Muscle layer of duodenum (tissue), 2 donors: Measurements from ENCODE around the gene ZNF367.
"Not testable (repeated sequence)": the region's sequence is repeated elsewhere in the genome, so short reads cannot be mapped to it uniquely, and the experiment has no call there.

Source experiments
- H3K27ac ChIP-seq: one replicate; pipeline ENCODE4 v1.7.0; 2013; ENCODE audit warnings: mild to moderate bottlenecking, low read length
- H3K27me3 ChIP-seq: one replicate; pipeline ENCODE4 v1.7.0; 2013; ENCODE audit warnings: low read depth, mild to moderate bottlenecking, control low read depth, low read length
- H3K36me3 ChIP-seq, 2 donors: one replicate each; pipeline ENCODE4 v1.7.0; 2013; ENCODE audit warnings: low read length in 2 of 2, control low read depth in 1 of 2, mild to moderate bottlenecking in 1 of 2; ENCODE audit not compliant: insufficient read depth in 2 of 2, control insufficient read depth in 1 of 2
- H3K4me1 ChIP-seq, 2 donors: one replicate each; pipeline ENCODE4 v1.7.0; 2013; ENCODE audit warnings: low read length in 2 of 2, mild to moderate bottlenecking in 2 of 2, control low read depth in 1 of 2, moderate library complexity in 1 of 2; ENCODE audit not compliant: insufficient read depth in 2 of 2, control insufficient read depth in 1 of 2
- H3K4me3 ChIP-seq, 2 donors: one replicate each; pipeline ENCODE4 v1.7.0; 2013; ENCODE audit warnings: low read length in 2 of 2, low read depth in 1 of 2, mild to moderate bottlenecking in 1 of 2
- H3K9me3 ChIP-seq, 2 donors: one replicate each; pipeline ENCODE4 v1.7.0; 2013; ENCODE audit warnings: low read length in 2 of 2, control low read depth in 1 of 2, mild to moderate bottlenecking in 1 of 2; ENCODE audit not compliant: control insufficient read depth in 1 of 2
- donor health status: healthy.

Gene ZNF367

DNA sequence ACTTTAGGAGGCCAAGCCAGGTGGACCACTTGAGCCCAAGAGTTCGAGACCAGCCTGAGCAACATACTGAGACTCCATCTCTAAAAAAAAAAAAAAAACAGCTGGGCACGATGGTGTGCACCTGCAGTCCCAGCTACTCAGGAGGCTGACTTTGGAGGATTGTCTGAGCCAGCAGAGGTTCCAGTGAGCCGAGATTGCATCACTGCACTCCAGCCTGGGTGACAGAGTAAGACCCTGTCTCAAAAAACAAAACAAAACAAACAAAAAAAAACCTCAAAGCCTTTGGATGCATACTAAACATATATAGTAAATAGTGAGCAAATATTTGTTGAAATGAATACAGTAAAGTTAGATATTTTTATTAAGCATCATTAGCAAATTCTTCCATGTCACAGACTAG, 40.0 kb downstream of the ZNF367 start:
- Histone ChIP-seq H3K4me3 (no peak overlapping the region), H3K27ac (no peak overlapping the region), H3K9me3 (no peaks in the 10 kb centered on the region), H3K27me3 (no peaks in the 10 kb centered on the region), H3K4me1 (peaks cover 6 to 14% of the 10 kb centered on the region in 2 donors), H3K36me3 (peaks cover 0 to 5% of the 10 kb centered on the region in 2 donors)

GRCh38 chr9:96376891-96377874, 41.0 kb downstream of the ZNF367 start:
- no peaks in the 10 kb centered on the region for H3K27me3 ChIP-seq
- no peak overlapping the region for H3K27ac ChIP-seq

DNA sequence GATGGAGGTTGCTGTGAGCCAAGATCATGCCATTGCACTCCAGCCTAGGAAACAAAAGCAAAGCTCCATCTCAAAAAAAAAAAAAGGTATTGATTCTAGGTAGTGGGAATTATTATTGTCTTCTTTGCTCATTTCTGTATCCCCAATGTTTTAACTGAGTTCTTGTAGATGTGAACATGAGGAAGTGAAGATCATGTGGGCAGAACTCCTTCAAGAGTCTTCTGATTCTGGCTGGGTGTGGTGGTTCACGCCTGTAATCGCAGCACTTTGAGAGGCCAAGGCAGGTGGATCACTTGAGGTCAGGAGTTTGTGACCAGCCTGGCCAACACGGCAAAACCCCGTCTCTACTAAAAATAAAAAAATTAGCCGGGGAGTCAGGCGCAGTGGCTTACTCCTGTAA, 42.7 kb downstream of the ZNF367 start:
- H3K36me3 ChIP-seq, H3K27ac ChIP-seq, H3K4me1 ChIP-seq, H3K9me3 ChIP-seq, H3K27me3 ChIP-seq, H3K4me3 ChIP-seq: not testable (repeated sequence)

More at GRCh38 chr9:96376891-96377874, 41.0 kb downstream of the ZNF367 start:
- H3K4me1 ChIP-seq: peaks cover 6 to 9% of the 10 kb centered on the region in 2 donors
- H3K4me3 ChIP-seq: no peak overlapping the region
- no peaks in the 10 kb centered on the region for H3K9me3 ChIP-seq
- H3K36me3 ChIP-seq: peaks cover 0 to 5% of the 10 kb centered on the region in 2 donors

- H3K36me3 ChIP-seq: peaks cover 0 to 5% of the 10 kb centered on the region in 2 donors
- no peaks in the 10 kb centered on the region for H3K4me1 ChIP-seq
- no peak overlapping the region for H3K27ac ChIP-seq
- H3K27me3 ChIP-seq: no peaks in the 10 kb centered on the region
- no peak overlapping the region for H3K4me3 ChIP-seq
- H3K9me3 ChIP-seq: no peaks in the 10 kb centered on the region
Observed at GRCh38 chr9:96367943-96368342, 50.2 kb downstream of the ZNF367 start.

DNA sequence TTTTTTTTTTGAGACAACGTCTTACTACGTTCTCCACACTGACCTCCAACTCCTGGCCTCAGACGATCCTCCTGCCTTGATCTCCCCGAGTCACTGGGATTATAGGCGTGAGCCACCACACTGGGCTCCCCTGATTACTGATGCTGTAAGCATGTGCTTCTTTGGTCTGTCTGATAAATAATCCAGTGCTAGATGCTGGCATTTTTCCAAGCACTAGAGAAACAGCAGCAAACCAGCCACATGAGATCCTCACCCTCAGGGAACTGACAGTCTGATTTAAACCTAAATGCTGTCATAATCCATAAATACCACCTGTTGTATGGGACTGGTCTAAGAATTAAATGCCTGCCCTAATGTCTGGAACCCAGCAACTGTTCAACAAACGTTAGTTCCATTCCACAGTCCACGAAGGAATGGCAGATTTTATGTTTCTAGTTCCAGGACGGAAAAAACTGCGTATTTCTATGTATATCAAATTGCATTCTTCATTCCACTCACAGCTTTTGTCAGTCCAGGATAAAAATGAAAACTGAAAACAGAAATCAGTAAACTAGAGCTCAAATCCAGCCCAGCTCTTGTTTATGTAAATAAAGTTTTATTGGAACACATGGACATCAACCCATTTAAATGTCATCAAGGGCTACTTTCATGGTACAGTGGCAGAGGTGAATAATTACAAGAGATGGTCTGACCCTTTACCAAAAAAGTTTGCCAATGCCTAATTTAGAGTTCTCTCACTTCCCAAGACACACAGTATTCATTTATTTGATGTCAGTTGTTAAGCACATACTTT, 54.8 kb downstream of the ZNF367 start:
- peaks cover 3 to 16% of the 10 kb centered on the region in 2 donors for H3K36me3 ChIP-seq
- H3K4me1 ChIP-seq: no peaks in the 10 kb centered on the region
- H3K9me3 ChIP-seq: no peaks in the 10 kb centered on the region
- no peak overlapping the region for H3K4me3 ChIP-seq
- H3K27ac ChIP-seq: no peak overlapping the region
- no peaks in the 10 kb centered on the region for H3K27me3 ChIP-seq

DNA sequence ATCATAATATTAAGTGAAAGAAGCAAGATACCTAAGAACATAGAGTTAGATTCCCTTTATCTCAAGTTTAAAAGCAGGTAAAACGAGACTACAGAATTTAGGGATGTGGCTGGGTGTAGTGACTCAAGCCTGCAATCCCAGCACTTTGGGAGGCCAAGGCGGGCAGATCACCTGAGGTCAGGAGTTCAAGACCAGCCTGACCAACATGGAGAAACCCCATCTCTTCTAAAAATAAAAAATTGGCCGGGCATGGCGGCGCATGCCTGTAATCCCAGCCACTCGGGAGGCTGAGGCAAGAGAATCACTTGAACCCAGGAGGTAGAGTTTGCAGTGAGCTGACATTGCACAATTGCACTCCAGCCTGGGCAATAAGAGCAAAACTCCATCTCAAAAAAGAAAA, 56.1 kb downstream of the ZNF367 start:
- not testable (repeated sequence) for H3K27ac ChIP-seq, H3K4me3 ChIP-seq
- peaks cover 3 to 16% of the 10 kb centered on the region in 2 donors for H3K36me3 ChIP-seq

GRCh38 chr9:96361668-96362067, 56.5 kb downstream of the ZNF367 start:
- Histone ChIP-seq H3K4me3 (no peak overlapping the region), H3K9me3 (no peaks in the 10 kb centered on the region), H3K27me3 (no peaks in the 10 kb centered on the region), H3K4me1 (no peaks in the 10 kb centered on the region), H3K36me3 (peaks cover 3 to 17% of the 10 kb centered on the region in 2 donors), H3K27ac (no peak overlapping the region)

More for the DNA sequence above, 56.1 kb downstream of the ZNF367 start:
- not testable (repeated sequence) for H3K27me3 ChIP-seq, H3K4me1 ChIP-seq, H3K9me3 ChIP-seq

GRCh38 chr9:96360976-96361375, 57.2 kb downstream of the ZNF367 start:
- no peak overlapping the region for H3K4me3 ChIP-seq
- no peak overlapping the region for H3K27ac ChIP-seq
- H3K4me1 ChIP-seq: no peaks in the 10 kb centered on the region
- no peaks in the 10 kb centered on the region for H3K27me3 ChIP-seq
- no peaks in the 10 kb centered on the region for H3K9me3 ChIP-seq
- H3K36me3 ChIP-seq: peaks cover 3 to 22% of the 10 kb centered on the region in 2 donors

GRCh38 chr9:96360523-96360922, 57.6 kb downstream of the ZNF367 start:
- H3K4me1 ChIP-seq, H3K27ac ChIP-seq, H3K27me3 ChIP-seq, H3K9me3 ChIP-seq, H3K4me3 ChIP-seq: not testable (repeated sequence)
- H3K36me3 ChIP-seq: peaks cover 3 to 24% of the 10 kb centered on the region in 2 donors

DNA sequence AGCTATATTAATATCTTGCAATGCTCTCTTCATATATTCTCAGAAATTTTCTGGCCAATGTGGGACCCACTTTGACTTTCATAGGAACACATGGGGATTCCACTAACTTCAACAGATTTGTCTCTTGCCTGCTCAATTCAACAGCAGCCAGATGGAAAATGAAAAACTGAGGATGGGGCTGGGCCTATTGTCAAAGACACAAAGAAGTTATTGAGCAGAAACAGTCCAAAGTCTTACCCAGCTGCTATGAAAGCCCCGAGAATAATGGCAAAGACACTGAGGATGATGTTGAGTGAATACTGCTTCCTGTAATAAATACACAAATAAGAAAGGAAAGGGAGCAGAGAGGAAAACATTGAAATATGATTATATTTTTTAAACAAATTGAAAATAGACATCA, 67.3 kb downstream of the ZNF367 start:
- Histone ChIP-seq H3K27ac (no peak overlapping the region), H3K4me1 (peaks cover 0 to 9% of the 10 kb centered on the region in 2 donors), H3K4me3 (no peak overlapping the region), H3K36me3 (peaks cover 6 to 18% of the 10 kb centered on the region in 2 donors), H3K27me3 (no peaks in the 10 kb centered on the region), H3K9me3 (peaks cover 0 to 3% of the 10 kb centered on the region in 2 donors)

DNA sequence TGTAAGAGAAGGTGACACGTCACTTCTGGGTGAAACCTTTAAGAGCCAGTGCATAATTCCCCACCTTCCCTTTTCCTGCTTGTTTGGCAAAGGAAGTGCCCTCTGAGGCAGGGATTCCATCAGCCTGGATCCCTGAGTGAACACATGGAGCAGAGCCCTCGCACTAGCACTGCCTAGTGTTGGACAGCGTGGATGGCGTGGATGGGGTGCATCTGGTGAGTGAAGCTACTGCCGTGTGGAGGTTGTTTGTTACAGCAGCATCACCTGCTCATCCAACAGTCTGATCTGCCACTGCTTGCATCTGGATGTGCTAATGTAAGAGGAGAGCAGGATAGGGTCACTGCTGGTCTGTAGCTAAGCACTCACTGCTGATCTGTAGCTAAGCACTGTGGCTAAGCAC, 69.9 kb downstream of the ZNF367 start:
- Histone ChIP-seq H3K27me3 (no peaks in the 10 kb centered on the region), H3K9me3 (peaks cover 0 to 3% of the 10 kb centered on the region in 2 donors), H3K36me3 (peaks cover 8 to 17% of the 10 kb centered on the region in 2 donors), H3K4me3 (no peak overlapping the region), H3K4me1 (peaks cover 5 to 19% of the 10 kb centered on the region in 2 donors), H3K27ac (no peak overlapping the region)
